Central memory CD8-positive, alpha-beta T cell (primary cell): Measurements from ENCODE around the gene EDDM3A.

Experiments
- ATAC-seq: fragments of 150-1000 bp; cut with Tn5 transposase; replicated peaks from 2 replicates; pipeline ENCODE4 v1.10.0; 2022; ENCODE audit warnings: mild to moderate bottlenecking, moderate FRiP score, moderate number of reproducible peaks; ENCODE audit not compliant: poor library complexity, severe bottlenecking; ENCODE audit errors: extremely low read depth
- DNase-seq, 2 donors: peaks; one replicate each; pipeline ENCODE4 v3.0.0; 2021; ENCODE audit warnings: low spot score in 2 of 2
- H3K27ac Mint-ChIP-seq: one replicate; pipeline ENCODE4 v1.8.0; 2022; ENCODE audit warnings: low read depth, mild to moderate bottlenecking, moderate library complexity, mixed read lengths
- H3K27me3 Mint-ChIP-seq: one replicate; pipeline ENCODE4 v1.8.0; 2022; ENCODE audit warnings: mixed read lengths
- H3K36me3 Mint-ChIP-seq: one replicate; pipeline ENCODE4 v1.8.0; 2022; ENCODE audit warnings: mild to moderate bottlenecking, moderate library complexity, mixed read lengths; ENCODE audit not compliant: insufficient read depth
- H3K4me1 Mint-ChIP-seq: one replicate; pipeline ENCODE4 v1.8.0; 2022; ENCODE audit warnings: mixed read lengths
- H3K4me3 Mint-ChIP-seq: one replicate; pipeline ENCODE4 v1.8.0; 2022; ENCODE audit warnings: mild to moderate bottlenecking, moderate library complexity, mixed read lengths
- H3K9me3 Mint-ChIP-seq: one replicate; pipeline ENCODE4 v1.8.0; 2022; ENCODE audit warnings: mixed read lengths

Gene EDDM3A

DNA sequence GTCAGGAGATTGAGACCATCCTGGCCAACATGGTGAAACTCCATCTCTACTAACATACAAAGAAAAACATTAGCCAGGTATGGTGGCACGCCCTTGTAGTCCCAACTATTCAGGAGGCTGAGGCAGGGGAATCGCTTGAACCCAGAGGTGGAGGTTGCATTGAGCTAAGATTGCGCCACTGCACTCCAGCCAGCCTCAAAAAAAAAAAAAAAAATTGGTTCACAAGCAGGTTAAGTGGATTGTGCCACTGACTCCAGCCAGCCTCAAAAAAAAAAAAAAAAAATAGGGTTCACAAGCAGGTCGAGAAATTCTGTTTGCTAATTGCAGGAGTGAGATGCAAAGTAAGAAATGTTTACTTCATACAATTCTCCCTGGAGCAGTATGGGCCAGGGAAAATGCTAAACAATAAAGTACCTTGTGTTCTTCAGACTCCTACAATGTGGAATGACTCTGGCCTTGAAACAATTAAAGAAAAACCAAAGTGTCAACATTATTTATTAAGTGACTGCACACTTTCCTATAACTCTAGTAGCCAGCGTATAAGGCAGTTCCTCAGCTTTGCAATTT, 28.7 kb downstream of the EDDM3A start:
- H3K4me1 Mint-ChIP-seq: no peaks in the 10 kb centered on the region
- DNase-seq: no peak
- no peaks in the 10 kb centered on the region for H3K36me3 Mint-ChIP-seq
- no peak overlapping the region for H3K4me3 Mint-ChIP-seq
- H3K27ac Mint-ChIP-seq: no peak overlapping the region
- ATAC-seq: no peak
- H3K9me3 Mint-ChIP-seq: no peaks in the 10 kb centered on the region
- peaks cover 20% of the 10 kb centered on the region for H3K27me3 Mint-ChIP-seq

DNA sequence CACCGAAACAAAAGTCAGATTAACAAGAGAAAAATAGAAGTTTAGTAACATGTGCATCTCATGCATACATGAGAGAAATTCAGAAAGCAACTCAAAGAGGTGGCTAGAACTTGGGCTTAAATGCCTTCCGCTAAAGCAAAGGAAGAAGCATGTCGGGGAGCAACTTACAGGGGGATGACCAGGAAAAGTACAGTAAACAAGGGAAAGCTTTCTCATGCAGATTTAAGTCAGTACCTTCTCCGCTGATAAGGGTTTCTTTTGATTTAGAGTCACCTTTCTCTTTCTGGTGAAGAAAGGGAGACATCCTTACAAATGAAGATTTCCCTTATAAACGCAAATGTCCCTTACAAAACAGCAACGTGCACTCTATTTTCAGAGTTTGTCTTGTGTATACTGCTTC, 29.4 kb downstream of the EDDM3A start:
- Mint-ChIP-seq H3K4me1 (peaks cover 3% of the 10 kb centered on the region), H3K27ac (no peak overlapping the region), H3K27me3 (peaks cover 13% of the 10 kb centered on the region), H3K36me3 (no peaks in the 10 kb centered on the region), H3K4me3 (no peak overlapping the region), H3K9me3 (no peaks in the 10 kb centered on the region)
- no peak for DNase-seq
- no peak for ATAC-seq

- DNase-seq (no peak), ATAC-seq (no peak)
- Mint-ChIP-seq H3K27ac (no peak overlapping the region), H3K9me3 (no peaks in the 10 kb centered on the region), H3K36me3 (no peaks in the 10 kb centered on the region), H3K27me3 (peaks cover 5% of the 10 kb centered on the region), H3K4me3 (no peak overlapping the region), H3K4me1 (peaks cover 6% of the 10 kb centered on the region)
Observed at GRCh38 chr14:20775901-20776300, 30.2 kb downstream of the EDDM3A start.

- Mint-ChIP-seq H3K4me1 (peaks cover 28% of the 10 kb centered on the region), H3K9me3 (no peaks in the 10 kb centered on the region), H3K36me3 (no peaks in the 10 kb centered on the region), H3K4me3 (peak overlapping the region; percentile 74), H3K27me3 (no peaks in the 10 kb centered on the region), H3K27ac (peak overlapping the region; percentile 88)
- peak; percentile 33 for ATAC-seq
- DNase-seq: no peak
Observed at GRCh38 chr14:20781803-20782202, 36.1 kb downstream of the EDDM3A start.

GRCh38 chr14:20782280-20782890, 36.7 kb downstream of the EDDM3A start:
- Mint-ChIP-seq H3K4me3 (peak overlapping the region; percentile 74), H3K27me3 (no peaks in the 10 kb centered on the region), H3K4me1 (peaks cover 28% of the 10 kb centered on the region), H3K9me3 (no peaks in the 10 kb centered on the region), H3K36me3 (no peaks in the 10 kb centered on the region), H3K27ac (peak overlapping the region; percentile 88)
- peak; percentile 86 for ATAC-seq
- no peak for DNase-seq

- Mint-ChIP-seq H3K9me3 (no peaks in the 10 kb centered on the region), H3K36me3 (no peaks in the 10 kb centered on the region), H3K27ac (no peak overlapping the region), H3K27me3 (no peaks in the 10 kb centered on the region), H3K4me1 (peaks cover 10% of the 10 kb centered on the region), H3K4me3 (no peak overlapping the region)
- DNase-seq: no peak
- ATAC-seq: no peak
Observed at GRCh38 chr14:20787025-20787424, 41.3 kb downstream of the EDDM3A start.

- H3K36me3 Mint-ChIP-seq: no peaks in the 10 kb centered on the region
- no peak overlapping the region for H3K4me3 Mint-ChIP-seq
- H3K4me1 Mint-ChIP-seq: no peaks in the 10 kb centered on the region
- H3K9me3 Mint-ChIP-seq: no peaks in the 10 kb centered on the region
- no peak for ATAC-seq
- H3K27ac Mint-ChIP-seq: no peak overlapping the region
- DNase-seq: no peak
- no peaks in the 10 kb centered on the region for H3K27me3 Mint-ChIP-seq
Observed at GRCh38 chr14:20789230-20789813, 43.6 kb downstream of the EDDM3A start.

DNA sequence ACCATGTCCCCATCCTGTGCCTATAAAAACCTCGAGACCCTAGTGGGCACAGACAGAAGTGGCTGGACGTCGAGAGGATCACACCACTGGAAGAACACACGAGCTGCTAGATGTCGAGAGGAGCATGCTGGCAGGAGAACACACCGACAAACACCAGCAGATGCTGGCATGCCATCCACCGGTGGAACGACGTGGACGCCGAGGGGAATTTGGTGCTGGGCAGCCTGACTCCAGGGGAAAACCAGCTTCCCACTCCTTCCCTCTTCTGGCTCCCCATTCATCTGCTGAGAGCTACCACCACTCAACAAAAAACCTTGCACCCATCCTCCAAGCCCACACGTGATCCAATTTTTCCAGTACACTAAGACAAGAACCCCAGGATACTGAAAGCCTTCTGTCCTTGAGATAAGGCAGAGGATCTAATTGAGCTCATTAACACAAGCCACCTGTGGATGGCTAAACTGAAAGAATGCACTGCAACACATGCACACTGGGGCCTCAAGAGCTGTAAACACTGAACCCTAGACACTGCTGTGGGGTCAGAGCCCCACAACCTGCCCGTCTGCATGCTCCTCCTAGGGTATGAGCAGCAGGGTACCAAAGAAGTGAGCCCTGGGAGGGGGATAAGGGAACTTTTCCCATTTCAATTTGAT, 44.9 kb downstream of the EDDM3A start:
- Mint-ChIP-seq H3K27me3 (no peaks in the 10 kb centered on the region), H3K4me3 (no peak overlapping the region), H3K36me3 (no peaks in the 10 kb centered on the region), H3K4me1 (no peaks in the 10 kb centered on the region), H3K27ac (no peak overlapping the region), H3K9me3 (no peaks in the 10 kb centered on the region)
- DNase-seq (no peak), ATAC-seq (no peak)

DNA sequence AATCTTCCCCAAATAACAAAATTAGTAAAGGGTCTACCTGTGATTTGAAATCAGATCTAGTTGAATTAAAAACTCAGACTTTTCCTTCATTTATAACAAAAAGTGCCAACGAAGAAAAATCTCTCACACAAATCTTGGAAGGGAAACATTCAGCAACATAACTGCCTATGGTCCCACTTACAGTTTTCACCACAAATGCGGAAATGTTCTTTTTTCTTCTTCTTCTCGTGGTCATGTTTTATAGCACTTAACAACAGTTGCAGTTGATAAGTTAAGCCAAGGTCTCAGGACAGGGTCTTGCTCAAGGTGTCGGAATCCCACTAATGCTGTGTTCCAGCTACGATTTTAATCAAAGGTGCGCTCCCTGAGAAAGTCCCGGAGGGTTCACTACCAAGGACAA, 45.5 kb downstream of the EDDM3A start:
- Mint-ChIP-seq H3K27me3 (no peaks in the 10 kb centered on the region), H3K4me1 (no peaks in the 10 kb centered on the region), H3K4me3 (no peak overlapping the region), H3K36me3 (no peaks in the 10 kb centered on the region), H3K9me3 (no peaks in the 10 kb centered on the region), H3K27ac (no peak overlapping the region)
- no peak for ATAC-seq
- DNase-seq: no peak

DNA sequence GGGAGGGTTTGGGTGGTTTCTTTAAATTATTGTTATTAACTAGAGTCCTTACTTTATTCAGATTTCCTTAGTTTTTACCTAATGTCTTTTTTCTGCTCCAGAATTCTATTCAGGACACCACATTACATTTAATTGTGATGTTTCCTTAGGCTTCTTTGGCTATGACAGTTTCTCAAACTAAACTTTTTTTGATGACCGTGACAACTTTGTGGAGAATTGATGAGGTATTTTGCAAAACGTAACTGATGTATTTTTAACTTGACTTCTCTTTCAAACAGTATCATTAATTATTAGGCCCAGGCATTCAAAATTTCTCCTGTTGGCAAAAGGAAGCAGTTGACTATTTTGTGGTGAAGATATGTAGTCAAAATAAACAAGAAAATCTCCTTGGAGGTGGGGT, 45.9 kb downstream of the EDDM3A start:
- H3K27me3 Mint-ChIP-seq: no peaks in the 10 kb centered on the region
- no peak for ATAC-seq
- no peak overlapping the region for H3K4me3 Mint-ChIP-seq
- no peak for DNase-seq
- no peaks in the 10 kb centered on the region for H3K4me1 Mint-ChIP-seq
- no peaks in the 10 kb centered on the region for H3K9me3 Mint-ChIP-seq
- no peak overlapping the region for H3K27ac Mint-ChIP-seq
- no peaks in the 10 kb centered on the region for H3K36me3 Mint-ChIP-seq

DNA sequence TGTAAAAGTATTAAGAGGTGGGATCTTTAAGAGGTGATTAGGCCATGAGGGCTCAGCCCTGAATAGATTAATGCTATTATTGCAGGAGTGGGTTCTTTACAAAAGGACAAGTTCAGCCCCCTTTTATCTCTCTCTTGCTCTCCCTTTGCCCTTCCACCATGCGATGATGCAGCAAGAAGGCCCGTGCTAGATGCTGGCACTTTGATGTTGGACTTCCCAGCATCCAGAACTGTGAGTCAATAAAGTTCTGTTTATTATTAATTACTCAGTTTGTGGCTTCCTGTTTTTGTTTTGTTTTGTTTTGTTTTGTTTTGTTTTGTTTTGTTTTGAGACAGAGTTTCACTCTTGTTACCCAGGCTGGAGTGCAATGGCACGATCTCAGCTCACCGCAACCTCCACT, 46.9 kb downstream of the EDDM3A start:
- H3K4me3 Mint-ChIP-seq: no peak overlapping the region
- no peaks in the 10 kb centered on the region for H3K36me3 Mint-ChIP-seq
- no peaks in the 10 kb centered on the region for H3K9me3 Mint-ChIP-seq
- DNase-seq (no peak), ATAC-seq (no peak)
- H3K27me3 Mint-ChIP-seq: no peaks in the 10 kb centered on the region
- H3K4me1 Mint-ChIP-seq: no peaks in the 10 kb centered on the region
- H3K27ac Mint-ChIP-seq: no peak overlapping the region

DNA sequence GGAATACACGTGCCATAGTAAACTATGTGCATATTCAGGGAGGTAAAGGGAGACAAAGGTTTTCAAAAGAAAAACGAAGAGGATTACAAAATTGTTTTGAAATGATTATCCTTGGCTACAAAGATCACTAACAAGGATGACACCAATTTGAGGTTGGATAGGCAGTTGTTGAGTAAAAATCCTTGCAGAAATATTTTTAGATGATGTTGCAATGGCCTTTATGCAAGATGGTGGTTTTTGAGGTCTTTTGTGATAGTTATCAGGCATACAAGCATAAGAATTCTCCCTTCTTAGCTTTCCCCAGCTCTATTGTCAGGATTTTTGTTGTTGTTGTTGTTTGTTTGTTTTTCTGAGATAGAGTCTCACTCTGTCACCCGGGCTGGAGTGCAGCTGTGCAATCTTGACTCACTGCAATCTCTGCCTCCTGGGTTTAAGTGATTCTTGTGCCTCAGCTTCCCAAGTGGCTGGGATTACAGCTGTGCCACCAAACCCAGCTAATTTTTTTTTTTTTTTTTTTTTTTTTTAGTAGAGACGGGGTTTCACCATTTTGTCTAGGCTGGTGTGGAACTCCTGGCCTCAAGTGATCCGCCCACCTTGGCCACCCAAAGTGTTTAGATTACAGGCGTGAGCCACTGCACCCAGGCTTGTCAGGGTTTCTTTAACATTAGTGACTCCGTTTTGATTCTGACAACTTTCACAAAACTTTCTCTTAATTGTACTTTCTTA, 49.1 kb downstream of the EDDM3A start:
- H3K36me3 Mint-ChIP-seq: no peaks in the 10 kb centered on the region
- H3K9me3 Mint-ChIP-seq: no peaks in the 10 kb centered on the region
- no peak for ATAC-seq
- H3K27ac Mint-ChIP-seq: no peak overlapping the region
- H3K4me3 Mint-ChIP-seq: no peak overlapping the region
- no peaks in the 10 kb centered on the region for H3K4me1 Mint-ChIP-seq
- no peak for DNase-seq
- peaks cover 8% of the 10 kb centered on the region for H3K27me3 Mint-ChIP-seq
